ENCODE data around the gene ARIH2. TPM values are rescaled to one million over a fixed set of nuclear protein-coding genes. Genes with fewer than 3 reads are reported as not detected.

The ARIH2 gene
- total and polyA plus RNA-seq, 9 of the 15 experiments (the other 6 are each of a cell fraction or from before 2014, with no cell fraction given), result 27.0 to 120 (median 108) TPM

- TF ChIP-seq, protein P1, sequence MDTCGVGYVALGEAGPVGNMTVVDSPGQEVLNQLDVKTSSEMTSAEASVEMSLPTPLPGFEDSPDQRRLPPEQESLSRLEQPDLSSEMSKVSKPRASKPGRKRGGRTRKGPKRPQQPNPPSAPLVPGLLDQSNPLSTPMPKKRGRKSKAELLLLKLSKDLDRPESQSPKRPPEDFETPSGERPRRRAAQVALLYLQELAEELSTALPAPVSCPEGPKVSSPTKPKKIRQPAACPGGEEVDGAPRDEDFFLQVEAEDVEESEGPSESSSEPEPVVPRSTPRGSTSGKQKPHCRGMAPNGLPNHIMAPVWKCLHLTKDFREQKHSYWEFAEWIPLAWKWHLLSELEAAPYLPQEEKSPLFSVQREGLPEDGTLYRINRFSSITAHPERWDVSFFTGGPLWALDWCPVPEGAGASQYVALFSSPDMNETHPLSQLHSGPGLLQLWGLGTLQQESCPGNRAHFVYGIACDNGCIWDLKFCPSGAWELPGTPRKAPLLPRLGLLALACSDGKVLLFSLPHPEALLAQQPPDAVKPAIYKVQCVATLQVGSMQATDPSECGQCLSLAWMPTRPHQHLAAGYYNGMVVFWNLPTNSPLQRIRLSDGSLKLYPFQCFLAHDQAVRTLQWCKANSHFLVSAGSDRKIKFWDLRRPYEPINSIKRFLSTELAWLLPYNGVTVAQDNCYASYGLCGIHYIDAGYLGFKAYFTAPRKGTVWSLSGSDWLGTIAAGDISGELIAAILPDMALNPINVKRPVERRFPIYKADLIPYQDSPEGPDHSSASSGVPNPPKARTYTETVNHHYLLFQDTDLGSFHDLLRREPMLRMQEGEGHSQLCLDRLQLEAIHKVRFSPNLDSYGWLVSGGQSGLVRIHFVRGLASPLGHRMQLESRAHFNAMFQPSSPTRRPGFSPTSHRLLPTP (IDR thresholded peaks at IDR 0.05; ENCODE audit: borderline replicate concordance, extremely low read depth, insufficient read length), result no peak
- TF ChIP-seq HNRNPH1 (optimal IDR thresholded peaks at IDR 0.05; ENCODE audit: low read depth, low read length) (no peak), SMARCB1 (IDR thresholded peaks at IDR 0.05; ENCODE audit: insufficient read length, low read depth) (no peak), ETS2 (tag; IDR thresholded peaks at IDR 0.05; ENCODE audit: borderline replicate concordance, poor library complexity, severe bottlenecking) (no peak)
Measured at GRCh38 chr3:49019941-49020329, 101.3 kb downstream of the ARIH2 start (continued).

- H3K9ac ChIP-seq (ENCODE audit: insufficient read depth in 1 of 2, low read depth in 2 of 2, low read length in 2 of 2), result peak overlapping the region; percentile 98 to 99
- CTCF ChIA-PET (ENCODE audit: low intra/inter-chr PET ratio), result no interaction called here
- ATAC-seq (peak; percentile 11), DNase-seq (ENCODE audit: extremely low read depth in 1 of 4, low spot score in 3 of 4) (peak; percentile 38 to 56 (median 46)), FAIRE-seq (peak; percentile 83)
- no peaks in the 10 kb centered on the region for H3K27me3 ChIP-seq (ENCODE audit: control insufficient read depth in 2 of 2, insufficient read depth in 2 of 2, low read length in 2 of 2)
- WGBS (ENCODE audit: insufficient coverage, low coverage, missing lambda C conversion rate), result 0% methylated on average over 38 of the region's 51 CpGs
- intact Hi-C loops (cut with micrococcal nuclease) (loop anchor here (10.0 kb wide), 1 partner anchor 144 kb away; the partner anchor contains the start of gene CCDC71), in situ Hi-C loops (cut with MboI) (no loop called here)
- H3K4me2 ChIP-seq (ENCODE audit: insufficient read depth, low read length), result peak overlapping the region; percentile 92
- peaks cover 8 to 64% of the 10 kb centered on the region in 2 experiments; a peak in 4 of 5 replicates for H3K4me1 ChIP-seq (replicated peaks in 1 of 2; ENCODE audit: control insufficient read depth in 2 of 2, insufficient read depth in 2 of 2, low read length in 2 of 2)
- no peak overlapping the region; the same call in 1 of the 2 replicates for H2AFZ ChIP-seq (ENCODE audit: low read depth, low read length)
- H3K36me3 ChIP-seq (ENCODE audit: control insufficient read depth, insufficient read depth, low read length), result peaks cover 42% of the 10 kb centered on the region; the same call in 2 of the 3 replicates
- TSS peak; percentile 82 for BruUV-seq (replicated peaks)
- no peaks in the 10 kb centered on the region for H3K9me3 ChIP-seq (replicated peaks; ENCODE audit: control insufficient read depth, insufficient read depth, low read depth, low read length)
- H3K27ac ChIP-seq (ENCODE audit: extremely low read depth, low read depth, low read length), result peak overlapping the region; percentile 99
- H3K79me2 ChIP-seq (ENCODE audit: control insufficient read depth, insufficient read depth, low read length), result peaks cover 75% of the 10 kb centered on the region
- POLR2A ChIA-PET, result interaction anchor here (0.5 to 8.4 kb wide), 10 partner anchors 8 to 451 kb away, joined by 3 to 104 read pairs (median 7); partner anchors contain the start of genes ARIH2, IMPDH2, QRICH1 and WDR6
- H3K9me1 ChIP-seq (ENCODE audit: control insufficient read depth, insufficient read depth, low read length), result peaks cover 8% of the 10 kb centered on the region
- peaks cover 14% of the 10 kb centered on the region for H4K20me1 ChIP-seq (replicated peaks; ENCODE audit: control insufficient read depth, insufficient read depth, low read length)
- H3K4me3 ChIP-seq, result peak overlapping the region; percentile 74
- TF ChIP-seq ZNF57 (CRISPR knock-in tag; IDR thresholded peaks at IDR 0.05) (no peak), TBP (optimal IDR thresholded peaks at IDR 0.05; ENCODE audit: low read depth, low read length) (peak; percentile 11)
Measured at GRCh38 chr3:49020330-49021212, 101.9 kb downstream of the ARIH2 start.
